ENCODE data around the gene AKR1B1. TPM values are rescaled to one million over a fixed set of nuclear protein-coding genes. Genes with fewer than 3 reads are reported as not detected.

The AKR1B1 gene
- total and polyA plus RNA-seq, 2 of the 13 experiments (the other 11 are each of a cell fraction or from before 2014, with no cell fraction given), result 89.9 to 133 TPM

DNA sequence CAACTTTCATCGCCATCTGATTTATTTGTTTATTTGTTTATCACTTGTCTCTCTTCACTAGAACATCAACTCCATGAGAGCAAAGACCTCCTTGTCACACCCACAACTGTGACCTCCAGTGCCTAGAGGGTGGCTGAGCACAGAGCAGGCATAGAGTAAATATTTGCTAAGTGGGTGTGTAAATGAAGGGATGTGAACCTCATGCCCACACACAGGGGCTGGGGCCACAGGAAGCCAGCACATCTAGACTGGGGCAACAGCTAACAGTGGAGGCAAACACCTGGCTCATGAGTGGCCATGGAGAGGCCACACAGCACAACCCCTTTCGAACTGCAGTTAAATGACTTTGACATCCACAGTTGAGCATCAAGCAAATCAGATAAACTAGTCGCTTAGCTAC is 39.8 kb downstream of the AKR1B1 start (continued):
- no peak for TF ChIP-seq ZNF230 (CRISPR knock-in tag; IDR thresholded peaks at IDR 0.05)
- TF ChIP-seq, protein P1, sequence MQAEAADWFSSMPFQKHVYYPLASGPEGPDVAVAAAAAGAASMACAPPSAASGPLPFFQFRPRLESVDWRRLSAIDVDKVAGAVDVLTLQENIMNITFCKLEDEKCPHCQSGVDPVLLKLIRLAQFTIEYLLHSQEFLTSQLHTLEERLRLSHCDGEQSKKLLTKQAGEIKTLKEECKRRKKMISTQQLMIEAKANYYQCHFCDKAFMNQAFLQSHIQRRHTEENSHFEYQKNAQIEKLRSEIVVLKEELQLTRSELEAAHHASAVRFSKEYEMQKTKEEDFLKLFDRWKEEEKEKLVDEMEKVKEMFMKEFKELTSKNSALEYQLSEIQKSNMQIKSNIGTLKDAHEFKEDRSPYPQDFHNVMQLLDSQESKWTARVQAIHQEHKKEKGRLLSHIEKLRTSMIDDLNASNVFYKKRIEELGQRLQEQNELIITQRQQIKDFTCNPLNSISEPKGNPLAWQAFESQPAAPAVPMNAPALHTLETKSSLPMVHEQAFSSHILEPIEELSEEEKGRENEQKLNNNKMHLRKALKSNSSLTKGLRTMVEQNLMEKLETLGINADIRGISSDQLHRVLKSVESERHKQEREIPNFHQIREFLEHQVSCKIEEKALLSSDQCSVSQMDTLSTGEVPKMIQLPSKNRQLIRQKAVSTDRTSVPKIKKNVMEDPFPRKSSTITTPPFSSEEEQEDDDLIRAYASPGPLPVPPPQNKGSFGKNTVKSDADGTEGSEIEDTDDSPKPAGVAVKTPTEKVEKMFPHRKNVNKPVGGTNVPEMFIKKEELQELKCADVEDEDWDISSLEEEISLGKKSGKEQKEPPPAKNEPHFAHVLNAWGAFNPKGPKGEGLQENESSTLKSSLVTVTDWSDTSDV (CRISPR knock-in tag; IDR thresholded peaks at IDR 0.05), result no peak
- TF ChIP-seq HOXD1 (CRISPR knock-in tag; IDR thresholded peaks at IDR 0.05), result no peak
- TF ChIP-seq ZNF83 (CRISPR knock-in tag; IDR thresholded peaks at IDR 0.05; ENCODE audit: borderline replicate concordance), result no peak
- no peak for TF ChIP-seq ZSCAN31 (CRISPR knock-in tag; IDR thresholded peaks at IDR 0.05; ENCODE audit: low read depth)
- no peak for TF ChIP-seq HOXA3 (CRISPR knock-in tag; IDR thresholded peaks at IDR 0.05)
- peak; percentile 62; the same call in 1 of the 2 replicates for TF ChIP-seq TARDBP (CRISPR knock-in tag; IDR thresholded peaks at IDR 0.05)
- TF ChIP-seq ZNF749 (CRISPR knock-in tag; IDR thresholded peaks at IDR 0.05; ENCODE audit: borderline replicate concordance), result no peak
- no peak for TF ChIP-seq NAIF1 (CRISPR knock-in tag; IDR thresholded peaks at IDR 0.05; ENCODE audit: borderline replicate concordance)
- TF ChIP-seq, protein P2, sequence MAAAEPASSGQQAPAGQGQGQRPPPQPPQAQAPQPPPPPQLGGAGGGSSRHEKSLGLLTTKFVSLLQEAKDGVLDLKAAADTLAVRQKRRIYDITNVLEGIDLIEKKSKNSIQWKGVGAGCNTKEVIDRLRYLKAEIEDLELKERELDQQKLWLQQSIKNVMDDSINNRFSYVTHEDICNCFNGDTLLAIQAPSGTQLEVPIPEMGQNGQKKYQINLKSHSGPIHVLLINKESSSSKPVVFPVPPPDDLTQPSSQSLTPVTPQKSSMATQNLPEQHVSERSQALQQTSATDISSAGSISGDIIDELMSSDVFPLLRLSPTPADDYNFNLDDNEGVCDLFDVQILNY (CRISPR knock-in tag; conservative IDR thresholded peaks at IDR 0.05), result no peak
- TF ChIP-seq POGZ (CRISPR knock-in tag; IDR thresholded peaks at IDR 0.05), result peak; percentile 23; the same call in 1 of the 2 replicates
- TF ChIP-seq ZNF180 (CRISPR knock-in tag; IDR thresholded peaks at IDR 0.05; ENCODE audit: borderline replicate concordance, low read depth), result no peak
- TF ChIP-seq DMAP1 (CRISPR knock-in tag; IDR thresholded peaks at IDR 0.05), result no peak
- TF ChIP-seq, protein P3, sequence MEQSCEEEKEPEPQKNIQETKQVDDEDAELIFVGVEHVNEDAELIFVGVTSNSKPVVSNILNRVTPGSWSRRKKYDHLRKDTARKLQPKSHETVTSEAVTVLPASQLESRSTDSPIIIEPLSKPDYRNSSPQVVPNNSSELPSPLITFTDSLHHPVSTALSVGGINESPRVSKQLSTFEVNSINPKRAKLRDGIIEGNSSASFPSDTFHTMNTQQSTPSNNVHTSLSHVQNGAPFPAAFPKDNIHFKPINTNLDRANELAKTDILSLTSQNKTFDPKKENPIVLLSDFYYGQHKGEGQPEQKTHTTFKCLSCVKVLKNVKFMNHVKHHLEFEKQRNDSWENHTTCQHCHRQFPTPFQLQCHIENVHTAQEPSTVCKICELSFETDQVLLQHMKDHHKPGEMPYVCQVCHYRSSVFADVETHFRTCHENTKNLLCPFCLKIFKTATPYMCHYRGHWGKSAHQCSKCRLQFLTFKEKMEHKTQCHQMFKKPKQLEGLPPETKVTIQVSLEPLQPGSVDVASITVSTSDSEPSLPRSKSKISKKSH (CRISPR knock-in tag; IDR thresholded peaks at IDR 0.05; ENCODE audit: borderline replicate concordance), result no peak
- TF ChIP-seq EP300 (IDR thresholded peaks at IDR 0.05; ENCODE audit: low read depth in 2 of 2, low read length in 2 of 2), result peak in 1 of 2 experiments; percentile 49; a peak in 1 of 4 replicates
- TF ChIP-seq EP300 (CRISPR knock-in tag; IDR thresholded peaks at IDR 0.05; ENCODE audit: borderline replicate concordance), result no peak
- peak; percentile 86 for TF ChIP-seq ZNF317 (CRISPR knock-in tag; IDR thresholded peaks at IDR 0.05)
- TF ChIP-seq ZNF337 (CRISPR knock-in tag; IDR thresholded peaks at IDR 0.05; ENCODE audit: borderline replicate concordance, low read depth), result no peak
- TF ChIP-seq JARID2 (CRISPR knock-in tag; IDR thresholded peaks at IDR 0.05; ENCODE audit: insufficient replicate concordance), result no peak
- no peak for TF ChIP-seq ZNF382 (CRISPR knock-in tag; IDR thresholded peaks at IDR 0.05; ENCODE audit: borderline replicate concordance)
- no peak for TF ChIP-seq ZNF670 (CRISPR knock-in tag; IDR thresholded peaks at IDR 0.05; ENCODE audit: borderline replicate concordance)
- TF ChIP-seq CBX2 (IDR thresholded peaks at IDR 0.05; ENCODE audit: low read depth, low read length), result no peak
- no peak for TF ChIP-seq CBX2 (CRISPR knock-in tag; IDR thresholded peaks at IDR 0.05; ENCODE audit: low read depth)
- TF ChIP-seq, protein P4, sequence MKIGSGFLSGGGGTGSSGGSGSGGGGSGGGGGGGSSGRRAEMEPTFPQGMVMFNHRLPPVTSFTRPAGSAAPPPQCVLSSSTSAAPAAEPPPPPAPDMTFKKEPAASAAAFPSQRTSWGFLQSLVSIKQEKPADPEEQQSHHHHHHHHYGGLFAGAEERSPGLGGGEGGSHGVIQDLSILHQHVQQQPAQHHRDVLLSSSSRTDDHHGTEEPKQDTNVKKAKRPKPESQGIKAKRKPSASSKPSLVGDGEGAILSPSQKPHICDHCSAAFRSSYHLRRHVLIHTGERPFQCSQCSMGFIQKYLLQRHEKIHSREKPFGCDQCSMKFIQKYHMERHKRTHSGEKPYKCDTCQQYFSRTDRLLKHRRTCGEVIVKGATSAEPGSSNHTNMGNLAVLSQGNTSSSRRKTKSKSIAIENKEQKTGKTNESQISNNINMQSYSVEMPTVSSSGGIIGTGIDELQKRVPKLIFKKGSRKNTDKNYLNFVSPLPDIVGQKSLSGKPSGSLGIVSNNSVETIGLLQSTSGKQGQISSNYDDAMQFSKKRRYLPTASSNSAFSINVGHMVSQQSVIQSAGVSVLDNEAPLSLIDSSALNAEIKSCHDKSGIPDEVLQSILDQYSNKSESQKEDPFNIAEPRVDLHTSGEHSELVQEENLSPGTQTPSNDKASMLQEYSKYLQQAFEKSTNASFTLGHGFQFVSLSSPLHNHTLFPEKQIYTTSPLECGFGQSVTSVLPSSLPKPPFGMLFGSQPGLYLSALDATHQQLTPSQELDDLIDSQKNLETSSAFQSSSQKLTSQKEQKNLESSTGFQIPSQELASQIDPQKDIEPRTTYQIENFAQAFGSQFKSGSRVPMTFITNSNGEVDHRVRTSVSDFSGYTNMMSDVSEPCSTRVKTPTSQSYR (CRISPR knock-in tag; IDR thresholded peaks at IDR 0.05; ENCODE audit: borderline replicate concordance), result no peak

Data from HepG2 (cell line).